ENCODE measurements around the gene ZNF428. TPM values are rescaled to one million over a fixed set of nuclear protein-coding genes. Genes with fewer than 3 reads are reported as not detected.
"Not testable (repeated sequence)": the region's sequence is repeated elsewhere in the genome, so short reads cannot be mapped to it uniquely, and the experiment has no call there.

Gene ZNF428
- total RNA-seq, 2 experiments from 2014 or later: 23.0 to 23.2 TPM

DNA sequence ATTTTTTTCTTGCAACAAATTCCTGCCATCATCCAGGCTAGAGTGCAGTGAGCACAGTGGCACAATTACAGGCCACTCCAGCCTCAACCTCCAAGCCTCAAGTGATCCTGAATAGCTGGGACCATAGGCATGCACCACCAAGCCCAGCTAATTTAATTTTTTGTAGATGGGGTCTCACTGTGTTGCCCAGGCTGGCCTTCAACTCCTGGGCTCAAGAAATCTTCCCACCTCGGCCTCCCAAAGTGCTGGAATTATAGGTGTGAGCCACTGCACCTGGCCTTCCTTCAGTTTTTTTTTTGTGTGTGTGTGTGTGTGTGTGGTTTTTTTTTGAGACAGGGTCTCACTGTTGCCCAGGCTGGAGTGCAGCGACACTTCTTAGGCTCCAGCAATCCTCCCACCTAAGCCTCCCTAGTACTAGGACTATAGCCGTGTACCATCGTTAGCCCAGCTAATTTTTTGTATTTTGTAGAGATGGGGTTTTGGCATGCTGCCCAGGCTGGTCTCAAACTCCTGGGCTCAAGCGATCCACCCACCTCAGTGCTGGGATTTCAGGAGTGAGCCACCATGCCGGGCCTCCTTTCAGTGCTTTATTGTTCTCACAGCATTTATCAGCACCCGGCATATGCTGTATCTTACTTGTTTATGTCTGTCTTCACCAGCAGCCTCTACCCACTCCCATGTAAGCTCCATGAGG is 13.4 kb downstream of the ZNF428 start:
- Mint-ChIP-seq H3K4me1 (no peaks in the 10 kb centered on the region), H3K4me3 (no peak overlapping the region), H3K9me3 (ENCODE audit: low read depth) (no peaks in the 10 kb centered on the region), H3K36me3 (no peaks in the 10 kb centered on the region), H3K27me3 (no peaks in the 10 kb centered on the region), H3K27ac (no peak overlapping the region)
- DNase-seq: no peak
- ATAC-seq: no peak
- CTCF ChIA-PET: interaction anchor here (0.6 to 1.4 kb wide), 3 partner anchors 12 to 87 kb away, joined by 3 to 7 read pairs (median 3); no protein-coding TSS in a partner anchor

DNA sequence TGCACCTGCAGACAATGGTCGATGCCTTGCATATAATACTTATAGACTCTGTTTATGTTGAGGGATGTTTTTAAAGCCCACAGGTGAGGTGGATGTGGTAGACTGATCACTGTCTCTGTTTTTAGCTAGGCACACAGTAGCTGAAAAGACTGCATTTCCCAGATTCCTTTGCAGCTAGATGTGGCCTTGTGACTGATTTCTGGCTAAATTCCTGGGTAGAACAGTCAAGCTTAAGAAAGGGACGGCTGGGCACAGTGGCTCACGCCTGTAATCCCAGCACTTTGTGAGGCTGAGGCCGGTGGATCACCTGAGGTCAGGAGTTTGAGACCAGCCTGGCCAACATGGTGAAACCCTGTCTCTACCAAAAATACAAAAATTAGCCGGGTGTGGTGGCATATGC is 19.1 kb downstream of the ZNF428 start:
- not testable (repeated sequence) for H3K4me3 Mint-ChIP-seq; H3K27me3 Mint-ChIP-seq; H3K36me3 Mint-ChIP-seq; ATAC-seq; H3K27ac Mint-ChIP-seq; DNase-seq; H3K9me3 Mint-ChIP-seq (ENCODE audit: low read depth)
- CTCF ChIA-PET: interaction anchor here (1.8 kb wide), 1 partner anchor 45 kb away, joined by 7 read pairs; no protein-coding TSS in a partner anchor
- peaks cover 18% of the 10 kb centered on the region for H3K4me1 Mint-ChIP-seq

DNA sequence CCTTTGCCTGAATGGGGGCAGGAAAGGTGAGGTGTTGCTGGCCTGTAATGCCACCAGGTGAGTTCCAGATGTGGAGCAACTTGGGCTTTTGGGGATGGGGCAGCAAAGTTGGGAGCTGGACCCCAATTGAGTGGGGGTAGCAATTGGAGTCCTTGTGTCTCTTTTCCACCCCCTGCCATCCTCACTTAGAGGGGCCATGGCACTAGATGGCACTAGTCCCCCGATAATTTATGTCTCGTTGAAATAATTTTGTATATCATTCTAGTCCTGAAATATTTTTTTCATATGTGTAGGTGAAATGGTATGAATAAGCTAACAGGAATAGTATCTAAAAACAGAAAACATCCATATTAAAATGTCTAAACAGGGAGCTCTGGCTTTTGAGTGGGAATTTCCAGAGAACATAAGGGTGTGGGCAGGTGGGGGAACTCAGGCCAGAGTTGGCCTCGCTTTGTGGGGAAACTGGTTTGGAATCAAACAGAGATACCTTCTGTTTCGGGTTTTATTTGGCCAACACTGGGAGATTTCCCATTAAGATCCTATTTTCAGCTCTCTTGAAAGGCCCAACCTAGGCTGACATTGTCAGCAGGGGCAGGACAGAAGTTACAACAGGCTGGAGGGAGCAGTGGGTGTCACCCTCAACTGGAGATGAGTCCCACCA is 19.7 kb downstream of the ZNF428 start:
- H3K27ac Mint-ChIP-seq: no peak overlapping the region
- CTCF ChIA-PET: interaction anchor here (0.9 to 1.8 kb wide), 2 partner anchors 25 to 44 kb away, joined by 3 to 7 read pairs; no protein-coding TSS in a partner anchor
- no peak overlapping the region for H3K4me3 Mint-ChIP-seq

DNA sequence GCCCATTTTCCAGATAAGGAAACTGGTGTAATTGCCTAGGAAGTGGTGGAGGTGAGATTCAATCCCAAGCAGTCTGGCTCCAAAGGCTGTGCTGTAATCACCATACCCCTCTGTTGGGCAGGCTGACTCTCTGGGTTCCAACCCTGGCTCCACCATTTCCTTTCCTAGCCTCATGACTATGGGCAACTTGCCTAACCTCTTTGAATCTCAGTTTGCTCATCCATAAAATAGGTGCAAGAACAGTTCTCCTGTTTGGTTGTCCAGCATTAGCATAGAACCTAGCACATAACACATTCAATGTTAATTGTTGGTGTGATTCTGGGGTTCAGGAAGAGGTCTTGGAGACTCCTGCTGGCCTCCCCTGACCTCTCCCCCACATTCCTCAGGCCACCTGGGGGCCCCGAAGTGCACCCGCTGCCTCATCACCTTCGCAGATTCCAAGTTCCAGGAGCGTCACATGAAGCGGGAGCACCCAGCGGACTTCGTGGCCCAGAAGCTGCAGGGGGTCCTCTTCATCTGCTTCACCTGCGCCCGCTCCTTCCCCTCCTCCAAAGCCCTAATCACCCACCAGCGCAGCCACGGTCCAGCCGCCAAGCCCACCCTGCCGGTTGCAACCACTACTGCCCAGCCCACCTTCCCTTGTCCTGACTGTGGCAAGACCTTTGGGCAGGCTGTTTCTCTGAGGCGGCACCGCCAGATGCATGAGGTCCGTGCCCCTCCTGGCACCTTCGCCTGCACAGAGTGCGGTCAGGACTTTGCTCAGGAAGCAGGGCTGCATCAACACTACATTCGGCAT is 20.8 kb downstream of the ZNF428 start:
- Mint-ChIP-seq H3K27me3 (no peaks in the 10 kb centered on the region), H3K36me3 (no peaks in the 10 kb centered on the region), H3K4me1 (peaks cover 24% of the 10 kb centered on the region), H3K27ac (no peak overlapping the region), H3K4me3 (no peak overlapping the region), H3K9me3 (ENCODE audit: low read depth) (no peaks in the 10 kb centered on the region)
- DNase-seq: no peak
- ATAC-seq: no peak
- CTCF ChIA-PET: interaction anchor here (5.2 to 6.4 kb wide), 3 partner anchors 24 to 75 kb away, joined by 38 to 173 read pairs (median 111); partner anchors contain the start of genes ETHE1, PINLYP and XRCC1

More for the DNA sequence above, 19.7 kb downstream of the ZNF428 start:
- DNase-seq (no peak), ATAC-seq (no peak)
- H3K36me3 Mint-ChIP-seq: no peaks in the 10 kb centered on the region
- H3K4me1 Mint-ChIP-seq: peaks cover 18% of the 10 kb centered on the region
- no peaks in the 10 kb centered on the region for H3K27me3 Mint-ChIP-seq
- H3K9me3 Mint-ChIP-seq (ENCODE audit: low read depth): no peaks in the 10 kb centered on the region

DNA sequence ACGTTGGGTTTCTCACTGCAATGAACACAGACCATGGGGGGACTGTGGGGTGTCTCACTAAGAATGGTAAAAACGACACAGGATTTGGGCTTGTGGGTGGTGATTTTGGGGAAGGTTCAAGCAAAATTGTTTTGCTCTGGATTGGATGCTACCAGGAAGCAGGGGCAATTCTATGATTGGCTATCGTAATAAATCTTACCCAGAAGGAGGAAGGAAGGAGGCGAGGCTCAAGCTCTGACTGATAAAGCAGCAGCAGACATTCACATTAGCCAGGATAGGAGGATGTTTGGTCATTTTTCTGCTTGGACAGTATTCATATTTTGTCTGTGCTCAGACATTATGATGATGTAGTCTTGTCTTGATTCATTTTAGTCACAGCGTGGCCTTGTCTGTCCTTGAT is 21.6 kb downstream of the ZNF428 start:
- CTCF ChIA-PET: interaction anchor here (0.8 to 6.4 kb wide), 7 partner anchors 22 to 74 kb away, joined by 3 to 173 read pairs (median 38); partner anchors contain the start of genes ETHE1, PINLYP, XRCC1 and ZNF428
- peaks cover 29% of the 10 kb centered on the region for H3K4me1 Mint-ChIP-seq
- peak overlapping the region; percentile 90 for H3K27ac Mint-ChIP-seq
- DNase-seq (no peak), ATAC-seq (no peak)
- peaks cover 3% of the 10 kb centered on the region for H3K36me3 Mint-ChIP-seq
- no peaks in the 10 kb centered on the region for H3K27me3 Mint-ChIP-seq
- H3K9me3 Mint-ChIP-seq (ENCODE audit: low read depth): no peaks in the 10 kb centered on the region
- H3K4me3 Mint-ChIP-seq: peak overlapping the region; percentile 94

DNA sequence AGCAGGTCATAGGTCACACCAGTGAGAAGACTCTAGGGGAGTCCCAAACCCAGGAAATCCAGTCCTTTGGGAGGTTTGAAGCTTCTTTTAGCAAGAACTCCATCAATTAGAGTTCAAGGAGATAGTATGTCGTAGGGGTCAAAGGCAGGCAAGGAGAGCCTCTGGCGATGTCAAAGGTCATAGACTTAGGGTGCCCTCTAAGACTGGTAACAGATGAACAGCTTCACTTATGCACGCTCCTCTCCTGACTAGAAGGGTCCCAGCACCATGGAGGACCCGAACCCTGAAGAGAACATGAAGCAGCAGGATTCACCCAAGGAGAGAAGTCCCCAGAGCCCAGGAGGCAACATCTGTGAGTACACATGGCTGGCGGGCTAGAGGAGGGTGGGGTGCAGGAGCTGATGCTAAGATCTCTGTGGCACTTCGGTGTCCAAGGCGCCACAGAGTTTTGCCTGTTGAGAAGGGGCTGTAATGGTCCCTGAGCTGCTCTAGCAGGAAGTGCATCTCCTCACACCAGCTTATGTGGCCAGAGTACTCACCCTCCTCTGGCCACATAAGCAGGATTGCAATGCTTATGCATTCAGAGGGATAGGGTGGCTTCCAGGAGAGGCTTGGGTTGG is 22.5 kb downstream of the ZNF428 start:
- CTCF ChIA-PET: interaction anchor here (0.5 to 6.4 kb wide), 14 partner anchors 22 to 1272 kb away, joined by 3 to 173 read pairs (median 4); partner anchors contain the start of genes ETHE1, PINLYP, XRCC1 and ZNF428
- no peaks in the 10 kb centered on the region for H3K9me3 Mint-ChIP-seq (ENCODE audit: low read depth)
- ATAC-seq: no peak
- H3K27me3 Mint-ChIP-seq: no peaks in the 10 kb centered on the region
- peaks cover 6% of the 10 kb centered on the region for H3K36me3 Mint-ChIP-seq
- peak; percentile 43 for DNase-seq
- peaks cover 29% of the 10 kb centered on the region for H3K4me1 Mint-ChIP-seq
- peak overlapping the region; percentile 94 for H3K4me3 Mint-ChIP-seq
- H3K27ac Mint-ChIP-seq: peak overlapping the region; percentile 90

DNA sequence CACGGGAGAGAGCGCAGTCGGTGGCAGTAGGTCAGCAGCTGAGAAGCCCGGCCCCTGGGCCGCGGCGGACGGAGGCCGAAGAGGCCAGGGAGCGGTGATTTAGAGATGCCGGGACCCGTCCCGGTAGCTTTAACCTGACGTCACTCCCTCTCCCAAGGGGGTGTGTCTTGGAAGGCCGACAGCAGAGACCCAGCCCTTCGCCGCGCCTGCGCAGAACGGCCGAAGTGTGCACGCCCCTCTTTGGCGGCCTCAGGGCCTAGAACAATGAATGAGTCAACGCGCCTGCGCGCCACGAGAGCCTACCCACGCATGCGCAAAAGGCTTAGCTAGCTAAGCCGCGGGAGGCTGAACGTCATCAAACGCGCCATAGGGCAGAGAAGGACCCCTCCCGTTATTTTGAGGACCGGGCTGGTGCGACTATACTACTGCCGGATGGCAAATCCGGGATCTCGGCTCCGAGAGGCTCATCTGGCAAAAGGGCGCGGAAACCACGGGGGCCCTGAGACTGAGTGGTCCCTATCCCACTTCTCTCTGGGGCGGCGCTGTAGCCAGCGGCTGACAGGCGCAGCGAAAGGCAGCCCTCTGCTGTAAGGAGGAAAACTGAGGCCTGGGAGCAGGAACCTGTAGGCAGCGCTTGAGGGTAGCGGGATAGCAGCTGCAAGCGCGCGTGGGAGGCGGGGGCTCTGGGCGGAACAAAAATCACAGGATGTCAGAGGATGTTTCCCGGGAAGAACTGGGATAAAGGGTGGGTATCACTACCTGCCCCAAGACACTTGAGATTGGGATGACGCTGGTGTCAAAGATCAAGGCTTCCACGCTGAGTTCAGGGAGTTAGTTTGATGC is 23.2 kb downstream of the ZNF428 start, which contains the start of the genes IRGQ and ZNF576:
Gene IRGQ (minus strand): TSS at position 136 of the 843 bp plus-strand sequence. CDS start 796 bp downstream, outside the sequence.
Gene ZNF576 (plus strand): TSS at position 597 of the 843 bp plus-strand sequence. CDS start 514 bp downstream, outside the sequence.
- ATAC-seq (peak; percentile 88), DNase-seq (peak; percentile 100)
- CTCF ChIA-PET: interaction anchor here (0.5 to 6.4 kb wide), 20 partner anchors 14 to 1272 kb away, joined by 3 to 173 read pairs (median 10); partner anchors contain the start of genes ETHE1, PHLDB3, PINLYP and XRCC1
- H3K4me1 Mint-ChIP-seq: peaks cover 29% of the 10 kb centered on the region
- H3K4me3 Mint-ChIP-seq: peak within 1 kb of the TSS; percentile 94
- H3K27me3 Mint-ChIP-seq: no peaks in the 10 kb centered on the region
- H3K27ac Mint-ChIP-seq: peak within 1 kb of the TSS; percentile 90
- H3K36me3 Mint-ChIP-seq: peaks cover 6% of the 10 kb centered on the region
- H3K9me3 Mint-ChIP-seq (ENCODE audit: low read depth): no peaks in the 10 kb centered on the region

DNA sequence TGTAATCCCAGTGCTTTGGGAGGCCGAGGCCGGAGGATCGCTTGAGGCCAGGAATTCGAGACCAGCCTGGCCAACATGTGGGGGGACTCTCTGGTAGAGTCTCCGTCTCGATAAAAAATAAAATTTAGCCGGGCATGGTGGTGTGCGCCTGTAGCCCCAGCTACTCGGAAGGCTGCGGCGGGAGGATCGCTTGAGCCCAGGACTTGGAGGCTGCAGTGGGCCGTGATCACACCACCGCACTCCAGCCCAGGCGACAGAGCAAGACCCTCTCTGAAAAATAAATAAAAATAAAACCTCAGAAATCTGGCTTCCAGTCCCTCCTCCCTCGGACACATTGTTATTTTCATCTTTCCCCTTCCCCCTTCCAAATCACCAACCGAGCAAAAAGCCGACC is 23.8 kb downstream of the ZNF428 start:
- CTCF ChIA-PET: interaction anchor here (1.0 to 6.4 kb wide), 20 partner anchors 13 to 214 kb away, joined by 3 to 173 read pairs (median 14); partner anchors contain the start of genes ETHE1, PHLDB3, PINLYP and XRCC1
- peak; percentile 20 for ATAC-seq
- no peaks in the 10 kb centered on the region for H3K9me3 Mint-ChIP-seq (ENCODE audit: low read depth)
- H3K36me3 Mint-ChIP-seq: peaks cover 6% of the 10 kb centered on the region
- peak overlapping the region; percentile 94 for H3K4me3 Mint-ChIP-seq
- H3K27ac Mint-ChIP-seq: peak overlapping the region; percentile 90
- DNase-seq: no peak
- H3K27me3 Mint-ChIP-seq: no peaks in the 10 kb centered on the region
- peaks cover 29% of the 10 kb centered on the region for H3K4me1 Mint-ChIP-seq

DNA sequence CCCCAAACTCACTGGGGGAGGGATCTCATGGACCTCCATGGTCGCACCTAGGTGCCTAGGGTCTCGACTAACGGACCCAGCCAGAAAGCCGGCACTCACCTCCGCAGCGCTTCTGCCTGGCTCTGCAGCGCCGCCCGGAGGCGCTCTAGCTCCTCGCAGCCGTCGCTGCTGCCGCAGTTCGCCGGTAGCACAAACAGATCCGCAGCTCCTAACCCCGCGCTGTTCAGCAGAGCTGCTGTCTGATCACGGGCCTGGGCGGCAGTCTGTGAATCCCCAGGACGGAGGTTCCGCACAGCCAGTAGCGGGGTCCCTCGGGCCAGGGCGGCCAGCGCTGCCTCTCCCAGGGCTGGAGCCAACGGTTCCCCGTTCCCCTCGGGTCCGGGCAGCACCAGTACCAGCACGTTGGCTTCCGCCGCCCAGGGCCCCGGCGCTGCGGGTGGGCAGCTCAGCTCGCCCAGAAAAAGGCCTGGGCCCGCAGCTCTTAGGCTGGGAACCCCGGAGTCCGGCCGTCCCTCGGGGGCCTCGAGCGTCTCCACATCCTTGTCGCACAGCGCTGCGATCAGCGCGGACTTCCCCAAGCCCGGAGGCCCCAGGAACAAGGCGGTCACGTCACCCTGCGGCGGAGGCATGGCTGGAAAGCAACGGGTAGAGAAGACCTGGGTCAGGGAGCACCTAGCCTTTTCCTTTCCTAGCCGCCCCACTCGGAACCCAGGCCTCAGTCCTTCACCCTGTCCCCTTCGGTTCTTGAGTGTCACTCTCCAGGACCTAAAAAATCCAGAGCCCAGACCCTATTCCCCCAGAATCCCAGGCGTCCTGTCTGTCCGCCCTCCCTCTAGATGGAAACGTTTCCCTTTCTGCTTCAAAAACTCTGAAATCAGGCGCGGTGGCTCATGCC is 24.5 kb downstream of the ZNF428 start:
- Mint-ChIP-seq H3K27me3 (no peaks in the 10 kb centered on the region), H3K9me3 (ENCODE audit: low read depth) (no peaks in the 10 kb centered on the region), H3K4me3 (peak overlapping the region; percentile 94), H3K27ac (peak overlapping the region; percentile 90), H3K4me1 (peaks cover 33% of the 10 kb centered on the region), H3K36me3 (peaks cover 6% of the 10 kb centered on the region)
- CTCF ChIA-PET: interaction anchor here (0.8 to 6.4 kb wide), 34 partner anchors 12 to 215 kb away, joined by 3 to 173 read pairs (median 5); partner anchors contain the start of genes ETHE1, PHLDB3, PINLYP and XRCC1
- DNase-seq (peak; percentile 83), ATAC-seq (peak; percentile 52)

DNA sequence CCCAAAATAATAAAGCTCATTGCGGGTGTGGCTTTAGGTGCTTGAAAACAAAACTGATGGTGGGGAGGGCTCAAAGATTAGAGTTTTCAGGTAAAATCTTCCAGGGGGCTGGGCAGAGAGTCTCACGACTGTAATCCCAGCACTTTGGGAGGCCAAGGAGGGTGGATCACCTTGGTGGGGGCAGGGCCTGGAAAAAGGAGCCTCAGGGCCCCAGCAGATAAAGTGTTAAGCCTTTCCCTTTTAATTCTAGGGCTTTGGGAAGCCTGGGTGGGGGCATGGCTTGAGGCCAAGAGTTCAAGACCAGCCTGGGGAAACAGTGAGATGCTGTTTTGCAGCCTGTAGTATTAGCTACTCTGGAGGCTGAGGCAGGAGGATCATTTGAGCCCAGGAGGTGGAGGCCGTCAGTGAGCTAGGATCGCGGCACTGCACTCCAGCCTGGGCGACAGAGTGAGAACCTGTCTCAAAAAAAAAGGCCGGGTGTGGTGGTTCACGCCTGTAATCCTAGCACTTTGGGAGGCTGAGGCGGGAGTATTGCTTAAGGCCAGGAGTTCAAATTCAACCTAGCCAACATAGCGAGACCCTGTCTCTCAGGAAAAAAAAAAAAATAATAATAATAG is 25.2 kb downstream of the ZNF428 start:
- CTCF ChIA-PET: interaction anchor here (0.7 to 6.4 kb wide), 34 partner anchors 12 to 216 kb away, joined by 3 to 173 read pairs (median 5); partner anchors contain the start of genes ETHE1, PHLDB3, PINLYP and XRCC1

More for the DNA sequence above, 25.2 kb downstream of the ZNF428 start:
- Mint-ChIP-seq H3K27me3 (no peaks in the 10 kb centered on the region), H3K27ac (peak overlapping the region; percentile 63), H3K4me1 (peaks cover 37% of the 10 kb centered on the region), H3K9me3 (ENCODE audit: low read depth) (no peaks in the 10 kb centered on the region), H3K4me3 (peak overlapping the region; percentile 39), H3K36me3 (peaks cover 9% of the 10 kb centered on the region)
- ATAC-seq (no peak), DNase-seq (no peak)

Measured in activated CD8-positive, alpha-beta memory T cell treated with anti-CD3 and anti-CD28 coated beads, Interleukin-2, amount 10 ng/mL, durations not matched to agents 7 days and 5 days (primary cell).